Stimulated activated CD8-positive, alpha-beta memory T cell treated with anti-CD3 and anti-CD28 coated beads, Interleukin-12 subunit alpha, Interleukin-12 subunit beta, amount 100 ng/mL, for 1 hour (primary cell): ENCODE data around the gene FOXE1.

Experiments used
- DNase-seq: peaks from one replicate; pipeline ENCODE4 v3.0.0-alpha.2; 2020; ENCODE audit warnings: low read depth

Gene FOXE1

DNA sequence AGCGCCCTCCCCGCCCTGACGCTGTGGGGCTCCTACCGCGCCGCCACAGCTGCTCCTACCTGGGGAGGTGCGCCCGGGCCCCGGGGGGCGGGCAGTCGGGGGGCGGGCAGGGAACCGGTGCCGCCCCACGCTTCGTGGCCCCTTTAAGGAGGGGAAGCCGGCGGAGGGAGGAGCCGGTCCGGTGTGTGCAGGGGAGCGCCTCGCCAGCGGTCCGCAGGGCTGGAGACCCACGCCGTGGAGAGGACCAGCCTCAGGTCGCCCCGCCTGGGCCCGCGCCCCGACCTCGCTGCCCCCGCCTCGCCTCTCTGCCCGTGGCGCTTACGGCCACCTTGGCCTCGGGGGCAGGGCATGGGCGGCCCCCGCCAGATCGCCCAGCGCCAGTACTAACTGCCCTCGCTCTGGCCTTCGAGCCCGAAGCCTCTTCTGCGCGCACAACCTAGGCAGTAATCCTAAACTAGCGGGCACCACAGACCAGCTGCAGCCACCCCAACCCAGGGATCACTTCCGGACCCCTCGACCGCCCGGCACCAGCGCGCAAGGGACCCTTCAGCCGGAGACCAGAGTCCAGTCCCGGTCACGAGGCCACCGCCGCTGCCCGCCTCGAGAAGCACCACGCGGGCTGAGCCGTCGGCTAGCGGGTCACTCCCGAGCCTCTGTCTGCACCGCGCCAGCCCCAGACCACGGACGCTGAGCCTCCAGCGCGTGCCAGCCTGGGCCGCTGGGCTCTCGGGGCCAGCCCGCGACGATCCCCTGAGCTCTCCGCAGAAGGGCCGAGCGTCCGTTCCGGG lies at the start of gene FOXE1:
Gene FOXE1 (plus strand): TSS at position 171 of the 788 bp plus-strand sequence. CDS start 689 bp downstream, outside the sequence.
- DNase-seq: no peak

DNA sequence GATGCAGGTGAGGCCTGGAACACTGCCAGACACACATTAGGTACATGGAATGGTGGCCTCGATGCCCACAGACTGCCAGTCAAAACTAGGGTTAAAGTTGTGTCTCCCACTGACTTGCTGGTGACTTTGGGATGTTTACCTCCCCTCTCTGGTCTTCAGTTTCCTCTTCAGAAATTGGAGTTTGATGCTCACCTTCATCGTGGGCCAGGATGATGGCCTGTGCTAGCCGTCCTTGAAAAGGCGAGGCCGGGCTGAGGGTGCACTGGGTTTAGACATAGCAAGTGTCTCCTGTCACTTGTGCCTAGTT lies 49.0 kb upstream of the FOXE1 start:
- no peak for DNase-seq

DNA sequence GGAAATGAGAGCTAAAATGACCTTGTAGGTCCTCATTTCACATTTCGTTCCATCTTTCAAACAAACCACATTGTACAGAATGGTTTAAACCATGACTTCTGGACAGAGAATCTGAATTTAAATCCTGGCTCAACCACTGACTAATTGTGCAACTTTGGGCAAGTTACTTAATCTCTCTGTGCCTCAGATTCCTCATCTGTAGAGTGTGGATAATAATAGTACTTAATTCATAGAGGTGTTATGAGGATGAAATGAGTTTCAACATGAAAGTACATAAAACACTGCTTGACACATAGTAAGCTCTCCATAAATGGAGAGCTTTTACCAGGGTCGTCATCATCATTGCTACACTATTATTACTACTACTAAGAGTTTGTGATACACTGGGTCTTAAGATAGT lies 46.3 kb upstream of the FOXE1 start:
- DNase-seq: no peak

DNA sequence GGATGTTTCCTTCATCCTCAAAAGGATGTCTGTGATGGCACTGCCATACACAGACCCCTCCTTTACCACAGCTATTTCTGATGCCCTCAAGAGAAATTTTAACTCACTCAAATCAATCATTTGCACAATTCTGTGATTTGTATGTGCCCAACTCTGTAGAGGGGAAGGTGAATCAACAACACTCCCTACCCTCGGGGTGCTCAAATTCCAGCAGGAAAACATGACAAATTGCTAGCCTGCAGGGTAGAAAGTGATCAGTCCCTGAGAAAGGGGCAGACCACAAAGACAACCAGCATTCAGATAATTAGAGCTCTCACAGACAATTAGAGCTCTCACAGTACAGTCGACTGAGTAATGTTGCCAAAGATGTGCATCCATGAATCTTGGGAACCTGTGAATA lies 45.3 kb upstream of the FOXE1 start:
- DNase-seq: no peak

DNA sequence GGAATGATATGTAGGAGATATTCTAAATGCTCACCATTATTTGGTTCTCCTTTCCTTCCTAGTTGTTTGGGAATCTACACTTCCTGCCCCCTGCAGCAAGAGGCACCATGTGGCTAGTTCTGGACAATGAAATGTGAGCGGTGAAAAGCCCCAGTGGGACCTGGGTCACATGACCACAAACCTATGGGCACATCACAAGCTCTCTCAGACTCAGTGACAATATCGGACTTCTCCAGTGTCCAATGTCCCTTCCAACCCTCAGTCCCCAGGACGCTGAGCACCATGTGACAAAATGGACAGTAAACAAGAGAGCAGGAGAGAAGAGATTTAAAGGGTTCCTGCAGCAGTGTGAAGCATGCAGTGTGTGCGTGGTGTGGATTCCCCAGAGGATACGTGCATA lies 44.6 kb upstream of the FOXE1 start:
- no peak for DNase-seq

DNA sequence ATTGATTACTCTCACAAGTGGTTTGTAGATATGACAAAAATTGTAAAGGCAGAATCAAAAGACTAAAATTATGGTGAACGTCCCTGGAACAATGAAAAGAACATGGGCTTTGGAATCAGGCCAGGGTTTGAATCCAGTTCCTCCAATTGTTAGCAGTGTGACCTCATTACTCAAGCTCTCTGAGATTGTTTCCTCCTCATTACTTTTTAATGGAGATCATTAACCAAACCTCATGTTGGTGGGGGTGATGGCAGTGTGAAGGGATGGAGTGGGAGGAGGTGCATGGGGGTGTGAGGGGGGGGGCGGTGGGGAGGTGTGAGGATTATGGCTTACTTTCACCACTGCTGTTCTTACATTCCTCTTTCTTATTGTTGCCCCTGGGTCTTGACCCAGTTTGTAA lies 44.1 kb upstream of the FOXE1 start:
- no peak for DNase-seq

DNA sequence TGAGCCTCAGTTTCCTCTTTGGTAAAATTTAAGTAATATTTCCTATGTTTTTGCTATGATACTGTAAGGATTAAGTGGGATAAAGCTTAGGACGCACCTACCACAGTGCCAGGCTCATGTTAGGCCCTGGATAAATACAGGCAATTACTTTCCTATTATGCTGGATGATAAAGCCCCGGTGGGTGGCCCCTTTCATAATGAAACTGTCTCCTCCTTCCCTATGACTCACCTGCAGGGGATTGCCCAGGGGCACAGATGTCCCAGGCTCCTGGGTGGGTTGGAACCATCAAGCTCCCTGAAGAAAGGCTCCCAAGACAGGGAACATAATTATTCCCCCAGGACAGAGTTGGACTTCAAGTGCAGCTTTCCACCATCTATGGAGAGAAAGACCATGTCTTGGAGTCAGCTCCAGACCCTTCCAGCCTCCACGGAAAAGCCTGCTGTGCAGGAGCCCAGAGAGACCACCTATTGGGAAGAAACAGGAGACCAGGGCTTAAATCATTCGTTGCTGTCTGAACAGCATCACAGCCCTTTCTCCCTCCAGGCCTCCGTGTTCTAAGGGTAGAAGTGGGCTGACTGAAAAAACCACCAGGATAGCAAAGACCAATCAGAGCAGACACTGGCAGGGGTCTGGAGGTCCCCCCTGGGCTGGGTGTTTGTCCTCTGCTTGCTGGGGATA lies 43.2 kb upstream of the FOXE1 start:
- no peak for DNase-seq

DNA sequence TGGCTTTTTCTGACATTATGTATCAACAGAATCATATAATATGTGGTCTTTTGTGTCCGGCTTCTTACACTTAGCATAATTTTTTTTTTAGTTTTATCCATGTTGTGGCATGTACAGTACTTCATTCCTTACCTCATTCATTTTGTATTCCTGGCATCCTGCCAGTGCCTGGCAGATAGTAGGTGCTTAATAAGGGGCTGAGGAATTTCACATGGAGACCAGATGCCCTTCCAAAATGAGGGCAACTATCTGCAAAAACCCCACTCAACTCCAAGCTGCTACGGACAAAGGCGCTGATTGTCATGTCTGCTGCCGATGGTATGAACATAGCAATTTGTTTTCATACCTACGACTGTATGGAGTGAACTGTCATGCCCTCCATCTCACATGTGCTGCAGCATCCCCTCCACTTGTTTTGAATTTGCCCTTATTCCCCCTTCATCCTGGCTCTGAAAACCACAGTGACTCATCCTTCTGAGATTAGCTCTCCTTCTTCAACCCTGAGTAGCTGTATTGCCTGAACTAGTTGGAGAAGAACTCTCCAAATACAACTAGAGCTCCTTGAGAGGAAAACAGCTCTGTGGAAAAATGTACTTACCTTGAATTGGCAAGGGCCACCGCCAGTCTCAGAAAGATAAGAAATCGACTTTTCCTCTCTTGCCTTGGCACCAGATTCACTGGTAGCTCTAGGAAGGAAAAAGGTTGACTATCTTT lies 41.3 kb upstream of the FOXE1 start:
- no peak for DNase-seq

DNA sequence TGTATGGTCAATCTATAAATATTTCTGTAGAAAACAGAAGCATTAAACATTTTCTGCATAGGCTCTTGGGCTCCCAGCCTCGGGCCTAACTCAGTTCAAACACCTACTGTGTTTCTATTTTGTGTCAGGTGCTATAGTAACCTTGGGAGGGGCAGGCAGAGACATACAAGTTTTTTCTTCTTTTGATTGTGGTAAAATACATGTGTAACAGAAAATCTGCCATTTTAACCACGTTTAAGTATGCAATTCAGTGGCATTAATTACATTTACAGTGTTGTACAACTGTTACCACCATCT lies 40.8 kb upstream of the FOXE1 start:
- no peak for DNase-seq

DNA sequence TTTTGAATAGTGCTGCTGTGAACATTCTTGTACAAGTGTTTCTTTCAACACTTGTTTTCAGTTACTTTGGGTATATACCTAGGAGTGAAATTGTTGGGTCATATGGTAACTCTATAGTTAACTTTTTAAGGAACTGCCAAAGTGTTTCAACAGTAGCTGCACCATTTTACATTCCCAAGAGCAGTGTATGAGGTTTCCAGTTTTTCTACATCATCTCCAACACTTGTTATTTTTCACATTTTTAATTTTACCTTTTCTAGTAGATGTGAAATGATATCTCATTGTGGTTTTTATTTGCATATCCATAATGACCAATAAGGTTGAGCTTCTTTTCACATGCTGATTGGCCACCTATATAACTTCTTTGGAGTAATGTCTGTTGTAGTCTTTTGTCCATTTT lies 40.0 kb upstream of the FOXE1 start:
- no peak for DNase-seq

DNA sequence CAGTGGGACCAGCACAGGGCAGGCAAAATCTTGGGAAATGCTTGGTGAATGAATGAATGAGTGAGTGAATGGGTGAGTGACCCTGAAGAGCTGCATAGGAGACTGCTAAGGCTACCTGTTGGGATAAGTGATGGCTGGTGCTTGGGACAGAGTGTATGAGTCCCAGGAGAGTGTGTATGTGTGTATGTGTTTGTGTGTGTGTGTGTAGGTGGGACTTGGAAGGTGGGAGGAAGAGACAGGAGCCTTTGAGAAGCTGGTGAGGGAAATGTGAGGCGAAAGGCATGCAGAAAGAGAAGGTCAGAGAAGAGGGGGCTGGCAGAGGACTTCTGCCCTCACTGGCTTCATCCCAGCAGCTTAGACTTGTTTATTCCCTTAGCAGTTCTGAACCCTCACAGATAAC lies 33.3 kb upstream of the FOXE1 start:
- no peak for DNase-seq

DNA sequence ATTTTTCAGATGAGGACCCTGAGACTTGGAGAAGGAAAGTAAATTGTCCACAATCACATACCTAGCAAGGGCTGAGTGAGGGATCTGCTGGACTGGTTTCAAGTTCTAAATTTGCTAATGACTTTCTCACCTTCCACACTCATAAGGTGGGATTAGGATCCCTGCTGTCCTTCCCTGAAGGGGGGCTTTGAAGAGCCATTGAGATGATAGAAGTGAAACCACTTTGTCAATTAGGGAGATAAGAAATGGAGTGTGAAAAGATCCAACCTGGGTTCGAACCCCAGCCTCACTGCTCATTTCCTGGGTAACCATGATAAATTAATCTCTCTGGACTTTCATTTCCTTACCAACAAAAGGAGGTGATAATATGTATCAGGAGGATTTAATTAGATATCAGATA lies 32.7 kb upstream of the FOXE1 start:
- DNase-seq: no peak

DNA sequence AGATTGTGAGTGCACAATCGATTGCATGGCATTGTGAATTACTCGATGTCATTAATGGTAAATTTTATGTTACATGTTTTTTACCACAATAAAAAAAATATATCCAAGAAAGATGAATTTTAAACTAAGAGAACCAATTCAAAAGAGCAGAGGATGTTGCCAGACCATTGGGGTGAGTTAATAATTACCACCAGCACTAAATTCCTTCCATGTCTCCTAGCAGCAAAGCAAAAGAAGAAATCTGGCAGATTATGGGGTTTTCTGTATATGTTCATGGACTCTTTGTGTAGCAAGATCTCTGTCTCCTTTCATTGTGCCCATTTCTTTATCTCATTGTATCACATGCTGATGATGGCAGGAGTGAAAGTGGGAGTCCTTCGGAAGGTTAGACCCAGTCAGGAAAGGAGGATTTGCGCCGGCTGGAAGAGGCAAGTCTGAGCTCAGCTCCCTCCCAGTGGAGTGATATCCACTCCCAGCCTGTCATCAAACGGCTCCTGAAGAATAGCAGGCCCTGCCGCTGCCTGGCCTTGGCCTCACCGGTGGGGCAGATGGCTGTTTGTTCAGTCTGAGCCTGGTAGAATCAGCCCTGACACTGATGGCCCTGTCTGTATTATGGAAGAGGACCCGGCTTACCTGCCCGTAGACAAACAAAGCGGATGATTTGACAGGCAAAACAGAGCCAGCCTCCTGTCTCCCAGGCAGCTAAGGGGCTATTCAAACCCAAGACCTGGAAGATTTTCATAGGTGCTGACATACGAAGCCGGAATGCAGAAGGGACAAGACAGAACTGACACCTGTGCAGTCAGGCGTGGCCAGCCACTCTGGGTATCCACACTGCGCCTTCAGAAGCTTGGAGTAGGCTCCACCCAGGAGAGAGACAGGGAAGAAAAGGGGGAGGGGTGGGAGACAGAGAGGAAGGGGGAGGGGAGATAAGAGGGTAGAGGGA lies 21.9 kb upstream of the FOXE1 start:
- DNase-seq: no peak

DNA sequence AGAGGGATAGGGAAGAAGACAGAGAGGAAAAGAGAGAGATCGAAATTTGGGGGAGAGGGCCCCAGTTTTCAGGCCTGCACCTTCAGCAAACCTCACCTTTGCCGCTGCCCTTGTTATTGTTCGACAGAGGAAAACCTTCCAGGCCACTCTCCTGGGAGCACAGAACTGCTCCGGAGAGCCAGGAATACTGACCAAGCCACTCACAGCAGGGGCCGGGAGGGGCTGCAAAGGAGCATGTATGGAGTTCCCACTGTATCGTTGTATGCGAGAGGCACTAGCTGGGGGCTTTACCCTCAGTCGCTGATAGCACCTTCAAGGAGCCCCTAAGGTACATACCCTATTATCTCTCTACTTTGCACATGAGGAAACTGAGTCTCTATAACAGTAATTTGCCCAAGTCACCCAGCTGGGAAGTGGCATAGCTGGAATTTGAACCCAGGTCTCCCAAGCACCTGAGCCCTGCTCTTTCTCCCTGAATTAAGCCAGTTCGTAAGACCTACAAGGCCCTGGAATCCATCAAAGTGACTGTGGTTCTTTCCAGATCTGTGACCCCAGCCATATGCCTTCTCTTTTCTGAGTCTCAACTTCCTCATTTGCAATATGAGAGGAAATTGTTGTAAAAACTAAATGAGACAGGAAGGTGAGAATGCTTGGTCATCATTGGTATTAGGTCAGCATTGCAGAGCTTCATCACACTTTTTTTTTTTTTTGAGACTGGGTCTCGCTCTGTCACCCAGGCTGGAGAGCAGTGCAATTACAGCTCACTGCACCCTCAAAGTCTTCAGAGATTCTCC lies 21.0 kb upstream of the FOXE1 start:
- no peak for DNase-seq

DNA sequence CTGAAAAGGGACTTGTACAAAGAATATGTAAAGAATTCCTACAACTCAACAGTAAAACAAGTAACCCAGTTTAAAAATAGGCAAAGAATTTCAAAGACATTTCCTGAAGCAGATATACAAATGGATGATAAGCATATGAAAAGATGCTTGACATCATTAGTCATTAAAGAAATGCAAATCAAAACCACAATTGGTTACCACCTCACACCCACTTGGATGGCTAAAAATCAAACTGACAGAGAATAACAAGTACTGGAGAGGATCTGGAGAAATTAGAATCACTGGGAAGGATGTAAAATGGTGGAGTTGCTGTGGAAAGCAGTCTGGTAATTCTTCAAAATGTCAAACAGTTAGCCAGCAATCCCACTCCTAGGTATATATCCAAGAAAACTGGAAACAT lies 12.5 kb upstream of the FOXE1 start:
- DNase-seq: no peak

DNA sequence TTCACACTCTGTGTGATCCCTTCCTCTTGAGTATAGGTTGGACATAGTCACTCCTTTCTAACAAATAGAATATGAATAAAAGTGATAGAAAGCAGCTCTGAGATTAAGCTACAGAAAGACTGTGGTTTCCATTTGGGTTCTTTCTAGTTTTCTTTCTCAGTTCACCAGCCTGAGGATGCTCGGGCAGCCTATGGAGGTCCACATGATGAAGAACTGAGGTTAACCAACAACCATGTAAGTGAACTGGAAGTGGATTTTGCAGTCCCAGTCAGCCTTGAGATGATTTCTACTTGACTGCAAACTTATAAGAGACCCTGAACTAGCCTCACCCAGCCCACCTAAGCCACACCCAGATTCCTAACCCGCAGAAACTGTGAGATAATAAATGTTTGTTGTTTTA lies 10.1 kb upstream of the FOXE1 start:
- DNase-seq: no peak

DNA sequence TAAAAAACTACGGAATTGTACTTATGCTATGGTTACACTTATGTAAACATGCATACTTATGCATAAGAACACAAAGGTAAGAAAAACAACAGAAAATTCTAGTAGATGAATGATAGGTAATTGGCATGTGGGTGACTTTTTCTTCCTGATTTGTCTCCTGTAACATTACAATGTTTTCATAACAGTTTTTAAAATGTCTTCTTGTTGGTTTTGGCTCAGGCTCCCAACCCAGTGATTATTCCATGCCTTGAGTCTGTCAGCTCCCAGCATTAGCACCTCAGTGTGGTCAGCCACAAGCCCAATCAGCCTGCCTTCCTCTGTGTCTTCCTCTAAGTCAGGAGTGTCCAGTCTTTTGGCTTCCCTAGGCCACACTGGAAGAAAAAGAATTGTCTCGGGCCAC lies 7.9 kb upstream of the FOXE1 start:
- DNase-seq: no peak

DNA sequence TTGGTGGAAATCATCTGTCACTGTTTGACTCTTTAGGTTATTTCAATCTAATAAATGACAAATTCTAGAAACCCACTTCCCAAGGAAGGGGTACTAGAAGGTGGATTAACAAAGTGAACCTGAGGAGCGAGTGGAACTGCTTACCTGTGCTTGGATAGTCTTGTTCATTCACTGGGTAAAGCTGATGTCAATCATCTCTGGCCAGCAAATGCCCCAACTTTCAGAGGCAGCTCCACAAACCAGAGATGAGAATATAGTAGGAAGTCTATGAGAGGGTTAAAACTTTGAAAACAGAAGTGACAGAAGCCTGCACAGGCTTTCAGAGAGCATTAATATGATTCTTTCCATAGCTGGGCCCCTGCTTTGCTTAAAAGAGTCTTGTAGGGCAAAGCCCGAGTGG lies 7.3 kb upstream of the FOXE1 start:
- DNase-seq: no peak

DNA sequence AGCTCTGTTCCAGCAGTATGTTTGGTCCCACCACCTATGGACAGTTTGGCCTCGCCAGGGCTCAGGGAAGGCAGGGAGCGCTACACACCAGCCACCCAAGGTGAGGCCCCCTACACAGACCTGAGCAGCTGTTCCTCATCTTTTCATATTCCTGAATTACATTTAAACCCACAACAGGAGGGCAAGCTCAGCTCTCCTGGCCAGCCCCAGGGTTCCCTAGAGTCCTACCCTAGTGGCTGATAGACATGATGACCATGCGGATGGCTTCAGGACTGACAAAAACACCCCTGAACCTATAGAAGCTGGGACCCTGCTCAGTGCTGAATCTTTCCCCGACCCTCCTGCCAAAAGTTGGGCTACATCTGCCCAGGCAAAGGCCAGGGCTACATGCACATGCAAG lies 6.7 kb upstream of the FOXE1 start:
- no peak for DNase-seq

DNA sequence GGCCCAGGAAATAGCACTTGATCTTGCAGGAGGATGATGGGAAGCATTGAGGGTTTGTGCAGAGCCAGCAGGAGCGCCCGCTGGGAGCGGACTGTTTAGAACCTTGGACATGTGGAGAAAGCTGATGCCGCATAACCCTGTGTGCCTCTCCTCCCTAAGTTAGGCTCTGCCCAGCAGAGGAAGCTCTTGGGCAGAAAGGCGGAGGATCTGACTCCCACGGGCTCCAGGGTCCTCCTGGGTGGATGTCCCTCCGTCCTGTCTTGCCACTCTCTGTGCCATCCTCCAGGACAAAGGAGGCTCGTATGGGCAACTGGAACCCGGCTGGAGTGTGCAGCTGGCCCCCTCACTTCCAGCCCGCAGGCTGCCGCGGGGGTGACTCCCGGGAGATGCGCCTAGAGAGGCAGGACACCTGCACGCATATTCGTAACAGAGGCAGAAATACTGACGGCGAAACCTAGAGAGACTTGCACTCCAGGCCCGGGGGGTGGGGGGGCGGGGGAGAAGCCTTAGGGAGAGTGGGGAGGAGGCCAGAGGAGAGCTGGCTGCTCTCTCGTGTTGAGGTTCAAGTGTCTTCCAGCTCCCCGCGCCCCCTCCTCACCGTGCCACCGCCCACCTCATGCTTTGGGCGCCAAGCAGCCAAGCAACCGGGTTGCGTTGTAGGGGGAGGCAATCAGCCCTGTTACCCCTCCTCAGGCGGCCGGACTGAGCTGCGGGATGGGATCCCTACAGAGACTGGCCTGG lies 5.4 kb upstream of the FOXE1 start:
- no peak for DNase-seq

DNA sequence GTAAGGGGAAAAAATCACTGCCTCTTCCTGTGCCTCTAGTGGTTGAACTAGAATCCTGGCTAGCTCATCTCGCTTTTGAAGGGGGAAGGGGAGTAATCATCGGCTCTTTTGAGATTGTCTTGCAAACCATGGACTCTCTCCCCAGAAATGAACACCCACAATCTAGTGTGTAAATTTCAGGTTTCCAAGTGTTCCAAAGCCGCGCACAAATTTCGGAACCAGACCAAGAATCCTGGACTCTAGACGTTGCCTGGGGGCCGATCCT lies 4.9 kb upstream of the FOXE1 start:
- DNase-seq: no peak
